Natural killer cell (primary cell): ENCODE measurements around the gene ABL1. TPM values are rescaled to one million over a fixed set of nuclear protein-coding genes. Genes with fewer than 3 reads are reported as not detected.

Experiments
- ATAC-seq, 3 donors: fragments of 150-1000 bp in 2 of 3; fragments of 200-7000 bp in 1 of 3; cut with Tn5 transposase; 1 replicate in 1 of 3; 2 replicates in 2 of 3; pipeline ENCODE4 v1.10.0; 2021; ENCODE audit warnings: mild to moderate bottlenecking in 2 of 3, moderate library complexity in 2 of 3
- DNase-seq, 2 donors: peaks; one replicate each; pipeline versions ENCODE4 v3.0.0 to v3.0.0-alpha.2; 2013 to 2021; ENCODE audit warnings: mixed read lengths in 1 of 2
- H3K27ac ChIP-seq: one replicate; pipeline ENCODE4 v1.5.1; 2013; ENCODE audit warnings: mild to moderate bottlenecking, low read length
- H3K27me3 ChIP-seq: one replicate; pipeline ENCODE4 v1.6.1; 2013; ENCODE audit warnings: low read length; ENCODE audit not compliant: control insufficient read depth, insufficient read depth
- H3K36me3 ChIP-seq: one replicate; pipeline ENCODE4 v1.6.1; 2013; ENCODE audit warnings: low read length; ENCODE audit not compliant: control insufficient read depth, insufficient read depth
- H3K4me1 ChIP-seq: one replicate; pipeline ENCODE4 v1.6.1; 2013; ENCODE audit warnings: low read length; ENCODE audit not compliant: control insufficient read depth, insufficient read depth
- H3K4me3 ChIP-seq: one replicate; pipeline ENCODE4 v1.5.1; 2013; ENCODE audit warnings: low read length
- H3K9me3 ChIP-seq: one replicate; pipeline ENCODE4 v1.6.1; 2013; ENCODE audit warnings: low read length; ENCODE audit not compliant: control insufficient read depth, insufficient read depth
- H3K27ac Mint-ChIP-seq, 2 donors: one replicate each; pipeline ENCODE4 v1.8.0; 2022; ENCODE audit warnings: mild to moderate bottlenecking in 2 of 2, mixed read lengths in 2 of 2, moderate library complexity in 1 of 2
- H3K27me3 Mint-ChIP-seq, 2 donors: one replicate each; pipeline ENCODE4 v1.8.0; 2022; ENCODE audit warnings: low read depth in 2 of 2, mixed read lengths in 2 of 2
- H3K36me3 Mint-ChIP-seq: one replicate; pipeline ENCODE4 v1.8.0; 2022; ENCODE audit warnings: mixed read lengths
- H3K4me1 Mint-ChIP-seq, 2 donors: one replicate each; pipeline ENCODE4 v1.8.0; 2022; ENCODE audit warnings: mixed read lengths in 2 of 2
- H3K4me3 Mint-ChIP-seq: one replicate; pipeline ENCODE4 v1.8.0; 2022; ENCODE audit warnings: mild to moderate bottlenecking, moderate library complexity, mixed read lengths
- H3K9me3 Mint-ChIP-seq, 2 donors: one replicate each; pipeline ENCODE4 v1.8.0; 2022; ENCODE audit warnings: mixed read lengths in 2 of 2
- CTCF ChIP-seq: fragments of 200-600 bp; IDR thresholded peaks from one replicate; pipeline ENCODE4 v1.8.0; 2022; ENCODE audit warnings: antibody characterized with exemption
- WGBS: methylation state at CpG from one replicate; pipeline ENCODE4 v1.1.7; 2013; ENCODE audit warnings: missing lambda C conversion rate; ENCODE audit not compliant: insufficient coverage; 5-methylcytosine and 5-hydroxymethylcytosine counted together
- intact Hi-C: fragments of 100-400 bp; cut with micrococcal nuclease; formaldehyde crosslinking; loops from one replicate; pipeline ENCODE4 v1.14.2; 2022
- total RNA-seq, 4 donors: library from RNA; stranded (reverse); fragments of 120-200 nt in 1 of 4; gene quantifications; one replicate each; pipeline versions ENCODE4 v1.2.3 to v1.2.4, GENCODE V29; 2013 to 2022

ABL1 gene
- total RNA-seq, 3 donors from 2014 or later (not counting 1 experiment from before 2014, with no cell fraction given) = 49.7 to 65.6 (median 53.8) TPM

GRCh38 chr9:130895481-130896232 lies 60.6 kb downstream of the ABL1 start:
- Mint-ChIP-seq H3K4me1 (no peaks in the 10 kb centered on the region), H3K9me3 (no peaks in the 10 kb centered on the region), H3K36me3 (no peaks in the 10 kb centered on the region), H3K4me3 (no peak overlapping the region), H3K27ac (no peak overlapping the region), H3K27me3 (no peaks in the 10 kb centered on the region)
- Histone ChIP-seq H3K36me3 (no peaks in the 10 kb centered on the region), H3K27me3 (no peaks in the 10 kb centered on the region), H3K9me3 (no peaks in the 10 kb centered on the region), H3K4me3 (no peak overlapping the region), H3K4me1 (peaks cover 9% of the 10 kb centered on the region), H3K27ac (no peak overlapping the region)
- ATAC-seq (peak in 1 of 3 donors; percentile 25), DNase-seq (no peak)
- 91% methylated on average over 24 of the region's 24 CpGs for WGBS
- intact Hi-C loops = no loop called here
- TF ChIP-seq CTCF = no peak

- Histone ChIP-seq H3K9me3 (no peaks in the 10 kb centered on the region), H3K4me1 (peaks cover 9% of the 10 kb centered on the region), H3K36me3 (no peaks in the 10 kb centered on the region), H3K27me3 (no peaks in the 10 kb centered on the region), H3K4me3 (no peak within 1 kb of the TSS), H3K27ac (no peak within 1 kb of the TSS)
- DNase-seq (no peak), ATAC-seq (no peak)
- Mint-ChIP-seq H3K9me3 (no peaks in the 10 kb centered on the region), H3K36me3 (no peaks in the 10 kb centered on the region), H3K27me3 (no peaks in the 10 kb centered on the region), H3K4me1 (no peaks in the 10 kb centered on the region), H3K4me3 (no peak within 1 kb of the TSS), H3K27ac (no peak within 1 kb of the TSS)
- WGBS = 92% methylated on average over 27 of the region's 27 CpGs
- intact Hi-C loops = no loop called here
- no peak for TF ChIP-seq CTCF
These were observed 61.4 kb downstream of the ABL1 start, which contains the start of gene QRFP for GRCh38 chr9:130896233-130897014. QRFP (minus strand) TSS chr9:130896812; CDS start chr9:130893838, 2,974 bp downstream.

- no peak for TF ChIP-seq CTCF
- ATAC-seq (no peak), DNase-seq (no peak)
- Mint-ChIP-seq H3K4me1 (no peaks in the 10 kb centered on the region), H3K36me3 (no peaks in the 10 kb centered on the region), H3K27me3 (no peaks in the 10 kb centered on the region), H3K4me3 (no peak overlapping the region), H3K9me3 (no peaks in the 10 kb centered on the region), H3K27ac (no peak overlapping the region)
- Histone ChIP-seq H3K4me3 (no peak overlapping the region), H3K9me3 (no peaks in the 10 kb centered on the region), H3K4me1 (peaks cover 9% of the 10 kb centered on the region), H3K27me3 (no peaks in the 10 kb centered on the region), H3K36me3 (no peaks in the 10 kb centered on the region), H3K27ac (no peak overlapping the region)
- 87% methylated on average over 16 of the region's 16 CpGs for WGBS
- intact Hi-C loops = no loop called here
These were observed 62.2 kb downstream of the ABL1 start for GRCh38 chr9:130897105-130897751.
